ENCODE results near the gene ST7.
"Not testable (repeated sequence)": the region's sequence is repeated elsewhere in the genome, so short reads cannot be mapped to it uniquely, and the experiment has no call there.

ST7 gene

GRCh38 chr7:116951366-116952292, 1.7 kb upstream of the ST7 start:
- no peak for DNase-seq

- no peak for DNase-seq
Observed at GRCh38 chr7:116952635-116953371, 498 bp upstream of the ST7 start.

GRCh38 chr7:116953906-116954838, 871 bp downstream of the ST7 start:
- DNase-seq = peak in 1 of 2 donors; percentile 32

GRCh38 chr7:116955340-116955739, 2.0 kb downstream of the ST7 start:
- DNase-seq = no peak

- DNase-seq = no peak
Observed at GRCh38 chr7:116955801-116956476, 2.6 kb downstream of the ST7 start.

- DNase-seq = no peak
Observed at GRCh38 chr7:116956477-116956804, 3.1 kb downstream of the ST7 start.

- no peak for DNase-seq
Observed at GRCh38 chr7:116957874-116958273, 4.6 kb downstream of the ST7 start.

- DNase-seq = not testable (repeated sequence)
Observed at GRCh38 chr7:116961966-116962673, 8.8 kb downstream of the ST7 start.

- no peak for DNase-seq
Observed at GRCh38 chr7:116963234-116963633, 9.9 kb downstream of the ST7 start.

- DNase-seq = no peak
Observed at GRCh38 chr7:116966601-116967000, 13.3 kb downstream of the ST7 start.

- DNase-seq = no peak
Observed at GRCh38 chr7:116967254-116967922, 14.1 kb downstream of the ST7 start.

GRCh38 chr7:116967983-116968382, 14.7 kb downstream of the ST7 start:
- no peak for DNase-seq

- DNase-seq = no peak
Observed at GRCh38 chr7:116968631-116969030, 15.3 kb downstream of the ST7 start.

- no peak for DNase-seq
Observed at GRCh38 chr7:116969371-116969902, 16.1 kb downstream of the ST7 start.

GRCh38 chr7:116970238-116970910, 17.1 kb downstream of the ST7 start:
- no peak for DNase-seq

GRCh38 chr7:116971153-116971552, 17.9 kb downstream of the ST7 start:
- not testable (repeated sequence) for DNase-seq

- no peak for DNase-seq
Observed at GRCh38 chr7:116971869-116972268, 18.6 kb downstream of the ST7 start.

- DNase-seq = not testable (repeated sequence)
Observed at GRCh38 chr7:116975024-116975423, 21.7 kb downstream of the ST7 start.

GRCh38 chr7:116977172-116977571, 23.9 kb downstream of the ST7 start:
- DNase-seq = no peak

GRCh38 chr7:116978006-116978405, 24.7 kb downstream of the ST7 start:
- DNase-seq = no peak
